ENCODE results near the gene ZCCHC8.

- no peak for TF ChIP-seq EZH2 (IDR thresholded peaks at IDR 0.05; ENCODE audit: borderline replicate concordance, low read depth, low read length, poor library complexity, severe bottlenecking)
- TF ChIP-seq CTCF (conservative IDR thresholded peaks at IDR 0.05; ENCODE audit: low read depth, low read length) = no peak
These were observed 18.7 kb upstream of the ZCCHC8 start for GRCh38 chr12:122519418-122519817.
